Body of pancreas (tissue), 4 donors: Measurements from ENCODE around the gene SRPK3.

Source experiments
- CTCF ChIP-seq, 7 experiments: fragments of 450-650 bp in 4 of 7; fragments of 200-600 bp in 3 of 7; sonication (generic) in 3 of 7; IDR thresholded peaks; one replicate each; pipeline ENCODE4 v1.5.1; 2016 to 2019; ENCODE audit warnings: antibody characterized with exemption in 7 of 7
- POLR2A ChIP-seq, 3 donors: fragments of 450-650 bp; IDR thresholded peaks; one replicate each; pipeline ENCODE4 v1.6.1; 2016; ENCODE audit warnings: antibody characterized with exemption in 3 of 3, mild to moderate bottlenecking in 2 of 3

GRCh38 chrX:153784325-153784967, 3.6 kb downstream of the SRPK3 start:
- no peak for TF ChIP-seq CTCF (IDR thresholded peaks at IDR 0.05)
- TF ChIP-seq POLR2A (IDR thresholded peaks at IDR 0.05): no peak
